ENCODE results near the gene ZBTB3. TPM values are rescaled to one million over a fixed set of nuclear protein-coding genes. Genes with fewer than 3 reads are reported as not detected.

The ZBTB3 gene
- total and polyA plus RNA-seq, 9 of the 15 experiments (the other 6 are each of a cell fraction or from before 2014, with no cell fraction given) = 1.9 to 10.0 (median 4.9) TPM

DNA sequence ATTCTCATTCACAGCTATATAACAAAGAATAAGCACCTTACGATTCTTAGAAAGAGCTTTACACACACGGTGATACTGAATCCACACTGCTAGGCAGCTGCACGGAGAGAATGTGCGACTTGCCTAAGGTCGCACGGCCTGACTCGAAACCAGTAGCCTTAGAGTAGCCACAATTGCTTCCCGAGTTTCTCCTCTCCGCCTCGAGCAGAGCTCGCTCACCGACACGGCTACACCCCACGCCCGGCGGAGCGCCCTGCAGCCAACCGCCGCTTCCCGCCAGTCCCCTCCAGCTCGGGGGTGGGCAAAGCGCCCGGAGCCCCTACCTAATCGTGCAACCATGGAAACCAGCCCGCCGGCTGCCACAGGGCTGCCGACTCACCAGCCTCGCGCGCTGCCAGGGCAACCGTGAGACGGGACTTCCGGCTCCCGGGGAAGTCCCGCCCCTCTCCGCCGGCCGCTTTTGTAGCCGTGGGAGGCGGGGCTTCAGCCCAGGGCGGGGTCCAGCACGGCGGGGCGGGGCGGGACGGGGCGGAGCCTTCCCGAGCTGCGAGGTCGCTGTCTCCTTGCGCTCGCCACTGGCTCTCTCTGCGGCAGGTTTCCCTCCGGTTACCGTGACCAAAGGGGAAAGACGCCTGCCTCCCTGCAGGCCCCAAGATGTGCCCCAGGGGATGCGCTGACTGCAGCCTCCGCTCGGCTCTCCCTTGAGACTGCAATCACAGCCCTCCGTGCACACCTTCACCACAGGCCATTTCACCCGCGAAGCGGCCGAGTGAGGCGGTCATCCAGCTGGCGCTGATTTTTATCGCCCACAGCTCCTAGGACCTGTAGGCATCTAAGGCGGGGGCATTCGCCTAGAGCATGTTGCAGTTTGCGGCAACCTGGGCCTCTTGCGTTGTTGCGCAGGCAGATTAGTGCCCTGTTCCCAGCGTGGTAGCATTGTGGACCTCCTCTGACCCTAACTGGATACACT lies 47.8 kb downstream of the ZBTB3 start (continued):
- TF ChIP-seq BCOR (IDR thresholded peaks at IDR 0.05) (0 out of 2 replicates have a peak, but pooled peaks have one; percentile 30), ZNF57 (CRISPR knock-in tag; IDR thresholded peaks at IDR 0.05) (no peak), DMBX1 (CRISPR knock-in tag; IDR thresholded peaks at IDR 0.05; ENCODE audit: borderline replicate concordance) (no peak), TBP (optimal IDR thresholded peaks at IDR 0.05; ENCODE audit: low read depth, low read length) (peak; percentile 85), KAT2B (IDR thresholded peaks at IDR 0.05; ENCODE audit: low read depth, low read length) (no peak), MCM7 (IDR thresholded peaks at IDR 0.05) (no peak)
- TF ChIP-seq, protein P1, sequence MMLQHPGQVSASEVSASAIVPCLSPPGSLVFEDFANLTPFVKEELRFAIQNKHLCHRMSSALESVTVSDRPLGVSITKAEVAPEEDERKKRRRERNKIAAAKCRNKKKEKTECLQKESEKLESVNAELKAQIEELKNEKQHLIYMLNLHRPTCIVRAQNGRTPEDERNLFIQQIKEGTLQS (IDR thresholded peaks at IDR 0.05) = no peak
- TF ChIP-seq, protein P1 (CRISPR knock-in tag; conservative IDR thresholded peaks at IDR 0.05) = no peak
- TF ChIP-seq, protein P2, sequence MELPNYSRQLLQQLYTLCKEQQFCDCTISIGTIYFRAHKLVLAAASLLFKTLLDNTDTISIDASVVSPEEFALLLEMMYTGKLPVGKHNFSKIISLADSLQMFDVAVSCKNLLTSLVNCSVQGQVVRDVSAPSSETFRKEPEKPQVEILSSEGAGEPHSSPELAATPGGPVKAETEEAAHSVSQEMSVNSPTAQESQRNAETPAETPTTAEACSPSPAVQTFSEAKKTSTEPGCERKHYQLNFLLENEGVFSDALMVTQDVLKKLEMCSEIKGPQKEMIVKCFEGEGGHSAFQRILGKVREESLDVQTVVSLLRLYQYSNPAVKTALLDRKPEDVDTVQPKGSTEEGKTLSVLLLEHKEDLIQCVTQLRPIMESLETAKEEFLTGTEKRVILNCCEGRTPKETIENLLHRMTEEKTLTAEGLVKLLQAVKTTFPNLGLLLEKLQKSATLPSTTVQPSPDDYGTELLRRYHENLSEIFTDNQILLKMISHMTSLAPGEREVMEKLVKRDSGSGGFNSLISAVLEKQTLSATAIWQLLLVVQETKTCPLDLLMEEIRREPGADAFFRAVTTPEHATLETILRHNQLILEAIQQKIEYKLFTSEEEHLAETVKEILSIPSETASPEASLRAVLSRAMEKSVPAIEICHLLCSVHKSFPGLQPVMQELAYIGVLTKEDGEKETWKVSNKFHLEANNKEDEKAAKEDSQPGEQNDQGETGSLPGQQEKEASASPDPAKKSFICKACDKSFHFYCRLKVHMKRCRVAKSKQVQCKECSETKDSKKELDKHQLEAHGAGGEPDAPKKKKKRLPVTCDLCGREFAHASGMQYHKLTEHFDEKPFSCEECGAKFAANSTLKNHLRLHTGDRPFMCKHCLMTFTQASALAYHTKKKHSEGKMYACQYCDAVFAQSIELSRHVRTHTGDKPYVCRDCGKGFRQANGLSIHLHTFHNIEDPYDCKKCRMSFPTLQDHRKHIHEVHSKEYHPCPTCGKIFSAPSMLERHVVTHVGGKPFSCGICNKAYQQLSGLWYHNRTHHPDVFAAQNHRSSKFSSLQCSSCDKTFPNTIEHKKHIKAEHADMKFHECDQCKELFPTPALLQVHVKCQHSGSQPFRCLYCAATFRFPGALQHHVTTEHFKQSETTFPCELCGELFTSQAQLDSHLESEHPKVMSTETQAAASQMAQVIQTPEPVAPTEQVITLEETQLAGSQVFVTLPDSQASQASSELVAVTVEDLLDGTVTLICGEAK (IDR thresholded peaks at IDR 0.05) = peak; percentile 88
- TF ChIP-seq, protein P2 (CRISPR knock-in tag; IDR thresholded peaks at IDR 0.05) = no peak
- TF ChIP-seq, protein P3, sequence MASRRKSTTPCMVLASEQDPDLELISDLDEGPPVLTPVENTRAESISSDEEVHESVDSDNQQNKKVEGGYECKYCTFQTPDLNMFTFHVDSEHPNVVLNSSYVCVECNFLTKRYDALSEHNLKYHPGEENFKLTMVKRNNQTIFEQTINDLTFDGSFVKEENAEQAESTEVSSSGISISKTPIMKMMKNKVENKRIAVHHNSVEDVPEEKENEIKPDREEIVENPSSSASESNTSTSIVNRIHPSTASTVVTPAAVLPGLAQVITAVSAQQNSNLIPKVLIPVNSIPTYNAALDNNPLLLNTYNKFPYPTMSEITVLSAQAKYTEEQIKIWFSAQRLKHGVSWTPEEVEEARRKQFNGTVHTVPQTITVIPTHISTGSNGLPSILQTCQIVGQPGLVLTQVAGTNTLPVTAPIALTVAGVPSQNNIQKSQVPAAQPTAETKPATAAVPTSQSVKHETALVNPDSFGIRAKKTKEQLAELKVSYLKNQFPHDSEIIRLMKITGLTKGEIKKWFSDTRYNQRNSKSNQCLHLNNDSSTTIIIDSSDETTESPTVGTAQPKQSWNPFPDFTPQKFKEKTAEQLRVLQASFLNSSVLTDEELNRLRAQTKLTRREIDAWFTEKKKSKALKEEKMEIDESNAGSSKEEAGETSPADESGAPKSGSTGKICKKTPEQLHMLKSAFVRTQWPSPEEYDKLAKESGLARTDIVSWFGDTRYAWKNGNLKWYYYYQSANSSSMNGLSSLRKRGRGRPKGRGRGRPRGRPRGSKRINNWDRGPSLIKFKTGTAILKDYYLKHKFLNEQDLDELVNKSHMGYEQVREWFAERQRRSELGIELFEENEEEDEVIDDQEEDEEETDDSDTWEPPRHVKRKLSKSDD (conservative IDR thresholded peaks at IDR 0.05; ENCODE audit: low read length) = no peak
- TF ChIP-seq, protein P4, sequence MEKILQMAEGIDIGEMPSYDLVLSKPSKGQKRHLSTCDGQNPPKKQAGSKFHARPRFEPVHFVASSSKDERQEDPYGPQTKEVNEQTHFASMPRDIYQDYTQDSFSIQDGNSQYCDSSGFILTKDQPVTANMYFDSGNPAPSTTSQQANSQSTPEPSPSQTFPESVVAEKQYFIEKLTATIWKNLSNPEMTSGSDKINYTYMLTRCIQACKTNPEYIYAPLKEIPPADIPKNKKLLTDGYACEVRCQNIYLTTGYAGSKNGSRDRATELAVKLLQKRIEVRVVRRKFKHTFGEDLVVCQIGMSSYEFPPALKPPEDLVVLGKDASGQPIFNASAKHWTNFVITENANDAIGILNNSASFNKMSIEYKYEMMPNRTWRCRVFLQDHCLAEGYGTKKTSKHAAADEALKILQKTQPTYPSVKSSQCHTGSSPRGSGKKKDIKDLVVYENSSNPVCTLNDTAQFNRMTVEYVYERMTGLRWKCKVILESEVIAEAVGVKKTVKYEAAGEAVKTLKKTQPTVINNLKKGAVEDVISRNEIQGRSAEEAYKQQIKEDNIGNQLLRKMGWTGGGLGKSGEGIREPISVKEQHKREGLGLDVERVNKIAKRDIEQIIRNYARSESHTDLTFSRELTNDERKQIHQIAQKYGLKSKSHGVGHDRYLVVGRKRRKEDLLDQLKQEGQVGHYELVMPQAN (IDR thresholded peaks at IDR 0.05; ENCODE audit: borderline replicate concordance) = peak; percentile 85

Data from K562 (cell line).